ENCODE measurements around the gene FN1.

The FN1 gene

GRCh38 chr2:215382480-215382879, 53.4 kb downstream of the FN1 start:
- DNase-seq (ENCODE audit: low read depth): no peak

- DNase-seq (ENCODE audit: low read depth): no peak
These were observed 53.9 kb downstream of the FN1 start for GRCh38 chr2:215382011-215382410.

GRCh38 chr2:215380699-215381098, 55.2 kb downstream of the FN1 start:
- DNase-seq (ENCODE audit: low read depth): no peak

- DNase-seq (ENCODE audit: low read depth): no peak
These were observed 55.9 kb downstream of the FN1 start for GRCh38 chr2:215379948-215380347.

GRCh38 chr2:215379039-215379438, 56.8 kb downstream of the FN1 start:
- DNase-seq (ENCODE audit: low read depth): no peak

- no peak for DNase-seq (ENCODE audit: low read depth)
These were observed 57.8 kb downstream of the FN1 start for GRCh38 chr2:215378045-215378444.

- DNase-seq (ENCODE audit: low read depth): peak; percentile 55
These were observed 58.6 kb downstream of the FN1 start for GRCh38 chr2:215377283-215377682.

GRCh38 chr2:215376103-215376780, 59.6 kb downstream of the FN1 start:
- no peak for DNase-seq (ENCODE audit: low read depth)

GRCh38 chr2:215375467-215375830, 60.4 kb downstream of the FN1 start:
- no peak for DNase-seq (ENCODE audit: low read depth)

GRCh38 chr2:215374642-215375466, 61.0 kb downstream of the FN1 start:
- no peak for DNase-seq (ENCODE audit: low read depth)

GRCh38 chr2:215374002-215374401, 61.9 kb downstream of the FN1 start:
- no peak for DNase-seq (ENCODE audit: low read depth)

GRCh38 chr2:215372968-215373649, 62.8 kb downstream of the FN1 start:
- DNase-seq (ENCODE audit: low read depth): no peak

GRCh38 chr2:215371915-215372897, 63.7 kb downstream of the FN1 start:
- no peak for DNase-seq (ENCODE audit: low read depth)

- DNase-seq (ENCODE audit: low read depth): no peak
These were observed 65.5 kb downstream of the FN1 start for GRCh38 chr2:215370112-215370965.

GRCh38 chr2:215369181-215369760, 66.6 kb downstream of the FN1 start:
- DNase-seq (ENCODE audit: low read depth): peak; percentile 74

GRCh38 chr2:215368493-215368809, 67.4 kb downstream of the FN1 start:
- DNase-seq (ENCODE audit: low read depth): no peak

- DNase-seq (ENCODE audit: low read depth): peak; percentile 95
These were observed 68.0 kb downstream of the FN1 start for GRCh38 chr2:215367662-215368492.

- DNase-seq (ENCODE audit: low read depth): no peak
These were observed 69.3 kb downstream of the FN1 start for GRCh38 chr2:215366440-215367032.

GRCh38 chr2:215365184-215365658, 70.6 kb downstream of the FN1 start:
- no peak for DNase-seq (ENCODE audit: low read depth)
